Stimulated activated CD4-positive, alpha-beta T cell treated with anti-CD3 and anti-CD28 coated beads, TNF-alpha, amount 100 ng/mL, for 4 hours (primary cell): ENCODE measurements around the gene GANC.

Experiments
- DNase-seq, 3 experiments: peaks; one replicate each; pipeline ENCODE4 v3.0.0-alpha.2; 2020; ENCODE audit warnings: low read depth in 3 of 3

Gene GANC

DNA sequence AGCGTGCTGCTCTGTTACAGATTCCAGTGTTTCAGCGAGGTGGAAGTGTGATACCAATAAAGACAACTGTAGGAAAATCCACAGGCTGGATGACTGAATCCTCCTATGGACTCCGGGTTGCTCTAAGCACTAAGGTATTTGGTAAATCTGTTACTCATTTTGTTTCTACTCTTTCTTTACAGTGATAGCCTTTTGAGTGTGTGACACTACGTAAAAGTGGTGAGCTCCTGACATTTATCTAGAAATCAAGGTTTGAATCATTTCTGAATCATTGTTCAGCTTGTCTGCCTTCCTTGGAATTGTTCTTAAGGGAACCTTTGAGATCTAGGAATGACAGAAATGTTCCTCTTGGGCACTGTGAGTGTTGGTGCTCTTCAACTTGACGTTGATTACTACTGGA lies 75.1 kb downstream of the GANC start:
- DNase-seq: no peak

DNA sequence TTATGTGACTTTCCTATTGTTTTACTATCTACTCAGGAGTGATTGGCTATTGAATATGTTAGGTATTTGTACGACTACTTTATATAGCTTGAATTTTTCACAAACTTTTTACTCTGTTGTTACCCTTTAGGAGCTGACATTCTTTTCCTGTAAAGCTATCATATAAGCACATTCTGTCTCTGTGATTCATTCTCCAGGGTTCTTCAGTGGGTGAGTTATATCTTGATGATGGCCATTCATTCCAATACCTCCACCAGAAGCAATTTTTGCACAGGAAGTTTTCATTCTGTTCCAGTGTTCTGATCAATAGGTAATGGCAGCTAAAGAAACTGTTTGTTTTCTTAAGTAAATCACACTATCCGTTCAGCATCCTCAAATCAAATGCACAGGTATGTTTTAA lies 76.2 kb downstream of the GANC start:
- no peak for DNase-seq

DNA sequence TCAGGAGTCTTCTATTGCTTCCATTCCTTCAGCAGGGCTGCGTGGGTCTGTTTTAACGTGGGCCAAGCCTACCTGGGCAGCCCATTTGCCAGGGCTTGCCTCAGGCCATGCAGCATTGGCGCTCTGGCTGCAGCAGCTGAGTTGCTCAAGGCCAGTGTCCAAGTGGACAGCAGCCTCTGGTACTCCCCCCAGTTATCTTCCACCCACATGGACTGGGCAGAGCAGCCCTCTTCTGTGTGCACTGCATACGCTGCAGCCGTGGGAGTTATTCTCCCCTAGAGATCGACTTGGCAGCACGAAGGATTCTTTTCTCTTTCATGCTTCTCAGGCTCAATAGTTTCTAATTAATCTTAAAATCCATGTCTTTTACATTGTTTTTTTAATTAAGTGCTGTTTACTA lies 79.4 kb downstream of the GANC start:
- no peak for DNase-seq

GRCh38 chr15:42353061-42353460 lies 80.1 kb downstream of the GANC start:
- no peak for DNase-seq

DNA sequence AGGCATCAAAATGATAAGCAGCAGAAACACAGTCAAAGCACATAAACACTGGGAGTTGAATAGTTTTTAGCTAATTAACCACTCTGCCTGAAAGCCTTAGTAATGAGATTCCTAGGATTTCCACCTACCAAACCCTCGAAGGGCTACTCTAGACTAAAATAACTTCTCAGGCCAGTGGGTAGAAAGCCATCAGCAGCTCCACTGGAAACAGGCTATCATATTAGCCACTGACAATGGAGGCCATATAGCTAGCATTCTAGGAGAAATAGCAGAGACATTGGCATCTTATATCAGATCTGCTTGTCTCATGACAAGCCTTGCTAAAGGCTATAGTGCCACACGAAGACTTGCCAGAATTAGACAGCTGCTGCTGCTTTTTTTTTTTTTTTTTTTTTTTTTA lies 81.8 kb downstream of the GANC start:
- DNase-seq: no peak

DNA sequence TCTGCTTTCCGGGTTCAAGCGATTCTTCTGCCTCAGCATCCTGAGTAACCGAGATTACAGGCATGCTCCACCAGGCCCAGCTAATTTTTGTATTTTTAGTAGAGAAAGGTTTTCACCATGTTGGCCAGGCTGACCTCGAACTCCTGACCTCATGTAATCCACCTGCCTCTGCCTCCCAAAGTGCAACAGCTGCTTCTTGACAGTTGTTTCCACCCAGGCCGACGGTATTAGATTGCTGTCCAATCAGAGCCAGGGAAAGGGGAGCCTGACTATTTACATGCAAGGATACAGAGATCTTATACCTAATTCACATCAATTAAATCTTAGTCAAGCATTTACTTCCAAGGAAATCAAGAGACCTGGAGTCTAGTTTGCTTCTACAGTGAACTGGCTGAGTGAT lies 82.3 kb downstream of the GANC start:
- DNase-seq: no peak

GRCh38 chr15:42356851-42357250 lies 83.8 kb downstream of the GANC start:
- no peak for DNase-seq

DNA sequence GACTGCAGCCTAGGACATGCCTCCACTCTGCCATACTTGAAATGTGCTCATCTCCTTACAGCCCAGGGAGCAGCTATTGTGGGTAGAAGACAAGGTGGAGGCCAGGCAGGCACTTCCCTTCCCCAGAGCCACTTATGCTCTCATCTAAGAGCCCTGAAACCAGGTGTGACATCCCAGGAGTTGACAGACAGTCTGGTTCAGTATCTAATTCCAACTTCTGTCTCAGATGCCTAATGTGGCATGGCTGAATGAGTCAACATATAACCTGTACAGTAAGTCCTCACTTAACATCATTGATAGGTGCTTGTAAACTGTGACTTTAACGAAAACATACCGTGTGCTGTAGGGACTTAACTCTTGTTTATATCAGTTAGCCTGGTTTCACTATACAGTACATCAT lies 85.1 kb downstream of the GANC start:
- no peak for DNase-seq

GRCh38 chr15:42359249-42359648 lies 86.2 kb downstream of the GANC start, which contains the start of gene CAPN3:
TSS of gene CAPN3 (plus strand) at chr15:42359501. CDS start at chr15:42359806, 305 bp downstream.
- no peak for DNase-seq

DNA sequence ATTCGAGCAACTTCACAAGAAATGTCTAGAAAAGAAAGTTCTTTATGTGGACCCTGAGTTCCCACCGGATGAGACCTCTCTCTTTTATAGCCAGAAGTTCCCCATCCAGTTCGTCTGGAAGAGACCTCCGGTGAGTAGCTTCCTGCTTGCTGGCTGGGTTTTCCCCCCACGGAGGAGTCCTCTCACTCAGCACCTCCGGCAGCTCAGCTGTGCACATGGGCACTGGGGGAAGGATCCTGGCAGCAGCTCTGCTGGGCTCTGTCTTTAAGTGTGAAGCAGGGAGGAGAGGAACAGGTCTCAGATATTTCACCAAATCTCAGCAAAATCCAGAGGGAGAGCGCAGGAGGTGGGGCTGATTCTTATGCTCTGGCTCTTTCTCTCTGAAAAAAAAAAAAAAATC lies 87.0 kb downstream of the GANC start:
- DNase-seq: no peak

DNA sequence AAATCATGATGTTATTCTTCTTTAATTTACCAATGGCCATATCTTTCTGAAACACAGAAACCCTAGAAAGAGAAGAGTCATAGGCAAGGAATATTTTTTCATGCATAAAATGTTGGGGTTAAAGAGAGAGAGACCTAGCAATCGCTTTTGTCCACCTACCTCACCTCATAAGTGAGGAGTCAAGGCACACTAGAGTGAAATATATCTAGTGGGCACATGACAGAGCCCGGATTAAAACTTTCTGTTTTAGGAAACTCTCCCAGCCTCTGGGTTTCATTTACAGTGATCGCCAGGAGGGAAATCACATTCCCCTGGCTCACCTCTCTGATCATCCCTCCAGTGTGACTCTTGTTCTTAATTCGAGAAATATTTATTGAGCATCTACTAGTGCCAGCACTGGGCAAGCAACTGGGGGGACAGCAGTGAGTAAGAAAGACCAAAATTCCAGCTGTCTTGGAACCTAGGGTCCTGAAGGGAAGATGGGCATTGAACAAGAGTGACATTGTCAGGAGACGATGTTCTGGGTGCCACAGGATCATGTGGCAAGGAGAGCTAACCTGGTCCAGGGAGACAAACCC lies 87.6 kb downstream of the GANC start:
- DNase-seq: no peak

GRCh38 chr15:42363487-42363886 lies 90.5 kb downstream of the GANC start:
- DNase-seq: no peak

- DNase-seq: no peak
Measured at GRCh38 chr15:42363942-42364341, 90.9 kb downstream of the GANC start.

- no peak for DNase-seq
Measured at GRCh38 chr15:42364529-42364928, 91.5 kb downstream of the GANC start.

GRCh38 chr15:42365921-42366550 lies 93.0 kb downstream of the GANC start:
- no peak for DNase-seq

DNA sequence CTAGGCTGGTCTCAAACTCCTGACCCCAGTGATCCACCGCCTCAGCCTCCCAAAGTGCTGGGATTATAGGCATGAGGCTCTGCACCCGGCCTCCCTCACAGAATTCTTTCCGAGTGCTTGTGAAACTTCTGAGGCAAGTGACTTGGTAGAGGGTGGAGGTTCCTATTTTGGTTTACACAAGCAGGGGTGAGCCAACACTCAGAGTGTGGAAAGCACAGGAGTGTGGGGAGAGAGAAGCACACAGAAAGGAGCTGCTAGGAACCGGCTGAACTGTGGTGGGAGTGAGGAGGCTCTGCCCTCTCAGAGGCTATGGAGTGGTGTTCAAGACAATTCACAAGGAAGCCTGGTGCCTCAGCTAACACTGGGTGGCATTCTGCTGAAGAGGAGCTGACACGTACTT lies 94.0 kb downstream of the GANC start:
- no peak for DNase-seq

DNA sequence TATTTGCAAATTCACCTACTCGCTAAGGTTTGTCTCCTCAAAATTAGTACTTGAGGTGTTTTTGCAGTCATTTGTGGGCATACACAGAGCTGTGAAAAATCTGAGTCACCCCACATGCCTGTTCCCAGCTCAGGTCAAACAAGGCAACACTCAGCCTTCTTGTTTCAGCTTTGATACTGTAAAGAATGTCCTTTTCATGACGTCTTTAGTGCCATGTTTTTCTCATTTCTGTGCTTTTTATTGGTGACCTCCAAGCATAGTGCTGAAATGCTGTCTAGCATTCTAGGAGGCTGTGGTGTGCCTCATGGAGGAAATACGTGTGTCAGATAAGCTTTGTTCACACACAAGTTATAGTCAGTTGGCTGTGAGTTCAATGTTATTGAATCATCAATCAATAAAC lies 95.1 kb downstream of the GANC start:
- no peak for DNase-seq

GRCh38 chr15:42371096-42371495 lies 98.1 kb downstream of the GANC start:
- no peak for DNase-seq

GRCh38 chr15:42373274-42373673 lies 100.3 kb downstream of the GANC start:
- no peak for DNase-seq

- no peak for DNase-seq
Measured at GRCh38 chr15:42373936-42374335, 100.9 kb downstream of the GANC start.

DNA sequence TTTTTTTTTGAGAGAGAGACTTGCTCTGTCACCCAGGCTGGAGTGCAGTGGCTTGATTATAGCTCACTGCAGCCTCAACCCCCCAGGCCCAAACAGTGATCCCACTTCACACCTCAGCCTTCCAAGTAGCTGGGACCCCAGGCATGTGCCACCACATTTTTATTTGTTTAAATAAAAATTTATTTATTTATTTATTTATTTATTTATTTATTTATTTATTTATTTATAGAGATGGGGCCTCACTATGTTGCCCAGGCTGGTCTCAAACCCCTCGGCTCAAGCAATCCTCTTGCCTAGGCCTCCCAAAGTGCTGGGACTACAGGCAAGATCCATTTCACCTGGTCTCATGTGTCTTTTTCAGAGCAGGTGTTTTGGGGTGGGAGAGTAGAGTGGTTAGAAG lies 101.8 kb downstream of the GANC start:
- no peak for DNase-seq

DNA sequence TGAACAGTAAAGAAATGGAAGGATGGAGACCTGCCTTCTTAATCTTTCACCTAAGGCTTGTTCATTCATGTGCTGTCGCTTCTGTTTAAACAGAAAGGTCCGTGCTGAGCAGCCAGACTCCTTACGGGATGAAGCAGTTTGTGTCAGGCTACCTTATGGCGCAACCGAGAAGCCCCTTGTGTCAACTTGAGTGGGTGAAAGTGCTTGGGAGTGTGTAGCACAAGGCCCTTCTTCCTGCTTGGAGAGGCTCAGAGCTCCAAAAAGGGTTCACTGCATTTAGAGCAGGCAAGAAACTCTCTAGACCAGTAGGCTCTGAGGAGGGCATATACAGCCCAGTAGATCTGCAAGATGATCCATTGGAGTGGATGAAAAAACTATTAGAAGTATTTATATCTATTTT lies 102.3 kb downstream of the GANC start:
- no peak for DNase-seq

GRCh38 chr15:42375941-42376340 lies 102.9 kb downstream of the GANC start:
- no peak for DNase-seq

DNA sequence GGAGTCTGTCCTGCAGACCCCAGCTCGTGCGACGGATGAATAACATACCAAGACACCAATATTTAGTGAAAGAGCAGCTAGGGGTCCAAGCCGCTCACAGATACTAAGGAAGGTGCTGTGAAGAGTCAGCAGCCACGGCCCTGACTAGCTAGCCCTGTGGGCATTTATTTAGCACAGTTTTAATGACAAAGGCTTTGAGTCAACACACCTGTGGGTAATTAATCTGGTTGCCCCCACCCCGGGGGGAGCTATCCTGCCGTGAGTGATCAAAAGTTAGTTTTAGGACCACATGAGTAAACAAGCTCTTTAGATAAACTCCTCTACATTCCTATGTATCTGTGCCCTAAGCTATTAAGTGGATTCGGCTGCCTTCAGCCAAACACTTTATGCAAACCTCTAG lies 105.0 kb downstream of the GANC start:
- no peak for DNase-seq
